ENCODE measurements around the gene ACER3.

DNA sequence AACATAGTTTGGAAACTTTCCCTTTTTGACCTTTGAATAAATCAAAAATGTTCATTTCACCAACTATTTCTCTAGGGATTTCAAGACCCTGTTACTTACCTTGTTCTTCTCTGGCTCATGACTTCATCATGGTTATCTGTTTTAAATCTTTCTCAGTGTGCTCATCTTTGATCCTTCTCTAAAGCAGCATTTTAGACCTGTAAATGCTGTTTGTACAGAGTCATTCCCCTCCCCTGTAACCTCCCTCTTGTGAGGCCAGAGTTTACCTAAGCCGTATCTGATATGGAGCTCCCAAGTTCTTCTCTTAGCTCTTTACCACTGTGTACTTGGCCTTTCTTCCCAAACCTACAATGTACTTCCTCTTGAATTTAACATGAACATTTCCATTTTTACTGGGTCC lies 56.0 kb downstream of the ACER3 start:
- TF ChIP-seq CTCF (conservative IDR thresholded peaks at IDR 0.05; ENCODE audit: low read depth, low read length) (no peak), EZH2 (IDR thresholded peaks at IDR 0.05; ENCODE audit: borderline replicate concordance, low read depth, low read length, poor library complexity, severe bottlenecking) (no peak)
